LoVo (cell line): ENCODE measurements around the gene UBL3.

ENCODE experiments used
- DNase-seq: peaks from one replicate; pipeline ENCODE4 v3.0.0-alpha.2; 2016; ENCODE audit warnings: low spot score

Gene UBL3

GRCh38 chr13:29856426-29856825 is 6.0 kb upstream of the UBL3 start:
- no peak for DNase-seq

- no peak for DNase-seq
These were observed 5.4 kb upstream of the UBL3 start for GRCh38 chr13:29855784-29856183.

GRCh38 chr13:29855009-29855408 is 4.6 kb upstream of the UBL3 start:
- DNase-seq, result no peak

- DNase-seq, result no peak
These were observed 2.7 kb upstream of the UBL3 start for GRCh38 chr13:29853131-29853530.

GRCh38 chr13:29852472-29853054 is 2.1 kb upstream of the UBL3 start:
- no peak for DNase-seq

- peak; percentile 48 for DNase-seq
These were observed 645 bp downstream of the UBL3 start for GRCh38 chr13:29849731-29850212.

GRCh38 chr13:29849071-29849631 is 1.3 kb downstream of the UBL3 start:
- peak; percentile 27 for DNase-seq

GRCh38 chr13:29847501-29847983 is 2.9 kb downstream of the UBL3 start:
- no peak for DNase-seq

- DNase-seq, result no peak
These were observed 3.8 kb downstream of the UBL3 start for GRCh38 chr13:29846475-29847256.

GRCh38 chr13:29845440-29846056 is 4.9 kb downstream of the UBL3 start:
- DNase-seq, result no peak

- no peak for DNase-seq
These were observed 6.0 kb downstream of the UBL3 start for GRCh38 chr13:29844441-29844840.

GRCh38 chr13:29840585-29840984 is 9.8 kb downstream of the UBL3 start:
- DNase-seq, result no peak

- DNase-seq, result no peak
These were observed 14.9 kb downstream of the UBL3 start for GRCh38 chr13:29835280-29836061.

- no peak for DNase-seq
These were observed 17.6 kb downstream of the UBL3 start for GRCh38 chr13:29832761-29833298.

GRCh38 chr13:29830000-29830399 is 20.4 kb downstream of the UBL3 start:
- DNase-seq, result no peak

- DNase-seq, result no peak
These were observed 31.3 kb downstream of the UBL3 start for GRCh38 chr13:29819143-29819542.

- no peak for DNase-seq
These were observed 32.6 kb downstream of the UBL3 start for GRCh38 chr13:29817604-29818378.

GRCh38 chr13:29816715-29817114 is 33.7 kb downstream of the UBL3 start:
- no peak for DNase-seq

GRCh38 chr13:29815336-29815735 is 35.1 kb downstream of the UBL3 start:
- DNase-seq, result no peak

- DNase-seq, result no peak
These were observed 39.5 kb downstream of the UBL3 start for GRCh38 chr13:29810898-29811297.
